Measurements from ENCODE around the gene APBB2. TPM values are rescaled to one million over a fixed set of nuclear protein-coding genes. Genes with fewer than 3 reads are reported as not detected.

Gene APBB2
- total and polyA plus RNA-seq, 4 donors, result 4.8 to 31.5 (median 11.2) TPM

- no peak for TF ChIP-seq HNF4G (IDR thresholded peaks at IDR 0.05)
- TF ChIP-seq FOXA2 (IDR thresholded peaks at IDR 0.05), result no peak
- TF ChIP-seq SP1 (IDR thresholded peaks at IDR 0.05), result no peak
- no peak for TF ChIP-seq TAF1 (conservative IDR thresholded peaks at IDR 0.05)
Measured at GRCh38 chr4:41258783-41259182, 44.4 kb upstream of the APBB2 start (continued).

GRCh38 chr4:41257906-41258305 lies 43.6 kb upstream of the APBB2 start:
- no peak overlapping the region for H3K27ac ChIP-seq (ENCODE audit: low read depth in 1 of 2, low read length in 2 of 2)
- peaks cover 0 to 12% (median 3%) of the 10 kb centered on the region in 4 donors for H3K27me3 ChIP-seq (ENCODE audit: control insufficient read depth in 4 of 4, insufficient read depth in 4 of 4, low read length in 3 of 4)
- TF ChIP-seq EGR1 (IDR thresholded peaks at IDR 0.05; ENCODE audit: low read depth in 2 of 2), result no peak
- no peak for TF ChIP-seq NR2F2 (IDR thresholded peaks at IDR 0.05)
- no peak for TF ChIP-seq RXRA (IDR thresholded peaks at IDR 0.05)
- no peak for TF ChIP-seq FOXA1 (IDR thresholded peaks at IDR 0.05)
- no peak overlapping the region for H3K9ac ChIP-seq (ENCODE audit: low read depth in 1 of 2, low read length in 2 of 2)
- peaks cover 6 to 16% (median 14%) of the 10 kb centered on the region in 4 donors for H3K4me1 ChIP-seq (ENCODE audit: control insufficient read depth in 4 of 4, insufficient read depth in 4 of 4, low read length in 3 of 4)
- 33% methylated on average over 11 of the region's 11 CpGs for WGBS
- peak overlapping the region in 1 of 3 donors; percentile 58 for H3K4me3 ChIP-seq (ENCODE audit: low read depth in 1 of 3, low read length in 3 of 3)
- H3K36me3 ChIP-seq (ENCODE audit: control insufficient read depth in 4 of 4, insufficient read depth in 3 of 4, low read depth in 1 of 4, low read length in 3 of 4), result no peaks in the 10 kb centered on the region
- H3K9me3 ChIP-seq (ENCODE audit: control insufficient read depth in 4 of 4, low read length in 3 of 4), result no peaks in the 10 kb centered on the region
- DNase-seq (ENCODE audit: low spot score), result no peak

DNA sequence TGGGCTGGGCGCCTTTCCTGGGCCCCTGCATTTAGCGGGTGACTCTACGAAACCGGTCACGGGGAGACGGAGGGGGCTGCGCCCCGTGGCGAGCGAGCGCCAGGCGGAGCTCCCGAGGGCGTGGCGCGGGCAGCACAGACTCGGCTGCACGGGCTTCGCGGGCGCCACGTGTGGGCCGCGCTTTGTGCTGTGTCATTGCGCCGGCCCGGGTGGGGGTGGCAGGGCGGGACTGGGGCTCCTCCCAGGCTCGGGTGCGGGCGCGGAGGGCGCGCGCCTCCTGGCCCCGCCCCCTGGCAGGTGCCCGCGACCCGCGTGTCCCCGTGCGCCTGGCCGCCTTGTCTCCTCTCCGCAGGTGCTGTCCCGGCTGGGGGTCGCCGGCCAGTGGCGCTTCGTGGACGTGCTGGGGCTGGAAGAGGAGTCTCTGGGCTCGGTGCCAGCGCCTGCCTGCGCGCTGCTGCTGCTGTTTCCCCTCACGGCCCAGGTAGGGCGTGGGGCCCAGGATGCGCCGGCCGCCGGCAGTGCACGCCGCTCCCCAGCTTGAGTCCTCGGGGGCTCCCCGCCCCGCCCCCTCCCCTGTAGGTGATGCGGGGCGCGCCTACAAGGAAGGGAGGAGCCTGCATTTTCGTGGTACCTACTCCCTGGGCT lies 43.0 kb upstream of the APBB2 start:
- TF ChIP-seq HNF4G (IDR thresholded peaks at IDR 0.05) (no peak), TAF1 (conservative IDR thresholded peaks at IDR 0.05) (no peak), MAX (IDR thresholded peaks at IDR 0.05) (no peak), REST (IDR thresholded peaks at IDR 0.05) (no peak), HNF4A (conservative IDR thresholded peaks at IDR 0.05) (no peak), RXRA (IDR thresholded peaks at IDR 0.05) (no peak), NR2F2 (IDR thresholded peaks at IDR 0.05) (no peak), SP1 (IDR thresholded peaks at IDR 0.05) (no peak)
- TF ChIP-seq, protein P1, sequence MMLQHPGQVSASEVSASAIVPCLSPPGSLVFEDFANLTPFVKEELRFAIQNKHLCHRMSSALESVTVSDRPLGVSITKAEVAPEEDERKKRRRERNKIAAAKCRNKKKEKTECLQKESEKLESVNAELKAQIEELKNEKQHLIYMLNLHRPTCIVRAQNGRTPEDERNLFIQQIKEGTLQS (IDR thresholded peaks at IDR 0.05), result no peak
- TF ChIP-seq, protein P2, sequence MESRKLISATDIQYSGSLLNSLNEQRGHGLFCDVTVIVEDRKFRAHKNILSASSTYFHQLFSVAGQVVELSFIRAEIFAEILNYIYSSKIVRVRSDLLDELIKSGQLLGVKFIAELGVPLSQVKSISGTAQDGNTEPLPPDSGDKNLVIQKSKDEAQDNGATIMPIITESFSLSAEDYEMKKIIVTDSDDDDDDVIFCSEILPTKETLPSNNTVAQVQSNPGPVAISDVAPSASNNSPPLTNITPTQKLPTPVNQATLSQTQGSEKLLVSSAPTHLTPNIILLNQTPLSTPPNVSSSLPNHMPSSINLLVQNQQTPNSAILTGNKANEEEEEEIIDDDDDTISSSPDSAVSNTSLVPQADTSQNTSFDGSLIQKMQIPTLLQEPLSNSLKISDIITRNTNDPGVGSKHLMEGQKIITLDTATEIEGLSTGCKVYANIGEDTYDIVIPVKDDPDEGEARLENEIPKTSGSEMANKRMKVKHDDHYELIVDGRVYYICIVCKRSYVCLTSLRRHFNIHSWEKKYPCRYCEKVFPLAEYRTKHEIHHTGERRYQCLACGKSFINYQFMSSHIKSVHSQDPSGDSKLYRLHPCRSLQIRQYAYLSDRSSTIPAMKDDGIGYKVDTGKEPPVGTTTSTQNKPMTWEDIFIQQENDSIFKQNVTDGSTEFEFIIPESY (IDR thresholded peaks at IDR 0.05), result no peak
- TF ChIP-seq, protein P3, sequence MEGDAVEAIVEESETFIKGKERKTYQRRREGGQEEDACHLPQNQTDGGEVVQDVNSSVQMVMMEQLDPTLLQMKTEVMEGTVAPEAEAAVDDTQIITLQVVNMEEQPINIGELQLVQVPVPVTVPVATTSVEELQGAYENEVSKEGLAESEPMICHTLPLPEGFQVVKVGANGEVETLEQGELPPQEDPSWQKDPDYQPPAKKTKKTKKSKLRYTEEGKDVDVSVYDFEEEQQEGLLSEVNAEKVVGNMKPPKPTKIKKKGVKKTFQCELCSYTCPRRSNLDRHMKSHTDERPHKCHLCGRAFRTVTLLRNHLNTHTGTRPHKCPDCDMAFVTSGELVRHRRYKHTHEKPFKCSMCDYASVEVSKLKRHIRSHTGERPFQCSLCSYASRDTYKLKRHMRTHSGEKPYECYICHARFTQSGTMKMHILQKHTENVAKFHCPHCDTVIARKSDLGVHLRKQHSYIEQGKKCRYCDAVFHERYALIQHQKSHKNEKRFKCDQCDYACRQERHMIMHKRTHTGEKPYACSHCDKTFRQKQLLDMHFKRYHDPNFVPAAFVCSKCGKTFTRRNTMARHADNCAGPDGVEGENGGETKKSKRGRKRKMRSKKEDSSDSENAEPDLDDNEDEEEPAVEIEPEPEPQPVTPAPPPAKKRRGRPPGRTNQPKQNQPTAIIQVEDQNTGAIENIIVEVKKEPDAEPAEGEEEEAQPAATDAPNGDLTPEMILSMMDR (IDR thresholded peaks at IDR 0.05; ENCODE audit: low read depth, low read length, missing input control), result no peak

More for the DNA sequence above, 43.0 kb upstream of the APBB2 start:
- H3K9ac ChIP-seq (ENCODE audit: low read depth in 1 of 2, low read length in 2 of 2), result no peak overlapping the region
- no peak overlapping the region for H3K27ac ChIP-seq (ENCODE audit: low read depth in 1 of 2, low read length in 2 of 2)
- H3K36me3 ChIP-seq (ENCODE audit: control insufficient read depth in 4 of 4, insufficient read depth in 3 of 4, low read depth in 1 of 4, low read length in 3 of 4), result no peaks in the 10 kb centered on the region
- DNase-seq (ENCODE audit: low spot score), result peak; percentile 40
- no peaks in the 10 kb centered on the region for H3K9me3 ChIP-seq (ENCODE audit: control insufficient read depth in 4 of 4, low read length in 3 of 4)
- peaks cover 6 to 16% (median 14%) of the 10 kb centered on the region in 4 donors for H3K4me1 ChIP-seq (ENCODE audit: control insufficient read depth in 4 of 4, insufficient read depth in 4 of 4, low read length in 3 of 4)
- H3K4me3 ChIP-seq (ENCODE audit: low read depth in 1 of 3, low read length in 3 of 3), result peak overlapping the region; percentile 22 to 58 (median 37)
- peaks cover 0 to 12% (median 3%) of the 10 kb centered on the region in 4 donors for H3K27me3 ChIP-seq (ENCODE audit: control insufficient read depth in 4 of 4, insufficient read depth in 4 of 4, low read length in 3 of 4)
- 5% methylated on average over 69 of the region's 69 CpGs for WGBS

Data from liver (tissue), 9 donors.